ENCODE data around the gene GABBR2.

DNA sequence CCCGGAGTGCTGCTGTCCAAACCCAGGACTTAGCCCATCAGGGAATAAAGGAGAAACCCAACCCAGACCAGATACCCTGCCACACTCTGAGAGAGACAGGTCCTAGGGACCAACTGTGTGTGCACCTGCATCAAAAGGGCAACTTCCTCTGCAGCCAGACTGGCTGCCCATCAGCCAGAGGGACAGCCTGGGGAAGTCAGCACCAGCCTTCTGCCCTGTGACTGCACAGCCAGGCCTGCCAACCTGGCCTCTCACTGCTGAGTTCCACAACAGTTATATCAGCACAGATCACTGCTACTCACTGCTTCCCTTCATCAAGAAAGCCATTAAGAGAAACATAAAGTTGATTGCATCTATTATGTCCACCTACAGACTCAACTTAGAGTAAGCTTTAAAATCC lies 18.0 kb downstream of the GABBR2 start:
- TF ChIP-seq, protein P1, sequence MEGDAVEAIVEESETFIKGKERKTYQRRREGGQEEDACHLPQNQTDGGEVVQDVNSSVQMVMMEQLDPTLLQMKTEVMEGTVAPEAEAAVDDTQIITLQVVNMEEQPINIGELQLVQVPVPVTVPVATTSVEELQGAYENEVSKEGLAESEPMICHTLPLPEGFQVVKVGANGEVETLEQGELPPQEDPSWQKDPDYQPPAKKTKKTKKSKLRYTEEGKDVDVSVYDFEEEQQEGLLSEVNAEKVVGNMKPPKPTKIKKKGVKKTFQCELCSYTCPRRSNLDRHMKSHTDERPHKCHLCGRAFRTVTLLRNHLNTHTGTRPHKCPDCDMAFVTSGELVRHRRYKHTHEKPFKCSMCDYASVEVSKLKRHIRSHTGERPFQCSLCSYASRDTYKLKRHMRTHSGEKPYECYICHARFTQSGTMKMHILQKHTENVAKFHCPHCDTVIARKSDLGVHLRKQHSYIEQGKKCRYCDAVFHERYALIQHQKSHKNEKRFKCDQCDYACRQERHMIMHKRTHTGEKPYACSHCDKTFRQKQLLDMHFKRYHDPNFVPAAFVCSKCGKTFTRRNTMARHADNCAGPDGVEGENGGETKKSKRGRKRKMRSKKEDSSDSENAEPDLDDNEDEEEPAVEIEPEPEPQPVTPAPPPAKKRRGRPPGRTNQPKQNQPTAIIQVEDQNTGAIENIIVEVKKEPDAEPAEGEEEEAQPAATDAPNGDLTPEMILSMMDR (conservative IDR thresholded peaks at IDR 0.05; ENCODE audit: low read length): no peak
- no peak for TF ChIP-seq EZH2phosphoT487 (IDR thresholded peaks at IDR 0.05; ENCODE audit: borderline replicate concordance, low read depth, low read length)
